DMS 273 (cell line): Measurements from ENCODE around the gene GRIN2A.

Experiments
- DNase-seq: peaks from one replicate; lab custom pipeline; 2025; ENCODE audit not compliant: unreplicated experiment; lab: John Stamatoyannopoulos, UW

Gene GRIN2A

DNA sequence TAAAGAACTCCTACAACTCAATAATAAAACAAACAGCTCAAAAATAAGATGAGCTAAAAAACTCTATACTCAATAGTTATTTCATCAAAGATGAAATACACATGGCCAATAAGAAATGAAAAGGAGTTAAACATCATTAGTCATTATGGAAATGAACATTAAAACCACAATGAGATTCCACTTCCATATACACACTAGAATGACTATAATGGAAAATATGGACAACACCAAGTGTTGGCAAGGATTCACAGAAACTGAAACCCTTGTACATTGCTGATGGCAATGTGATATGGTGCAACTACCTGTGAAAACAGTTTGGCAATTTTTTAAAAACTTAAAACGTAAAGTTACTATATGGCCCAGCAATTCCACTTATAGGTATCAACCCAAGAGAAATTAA lies 91.4 kb downstream of the GRIN2A start:
- DNase-seq: no peak

DNA sequence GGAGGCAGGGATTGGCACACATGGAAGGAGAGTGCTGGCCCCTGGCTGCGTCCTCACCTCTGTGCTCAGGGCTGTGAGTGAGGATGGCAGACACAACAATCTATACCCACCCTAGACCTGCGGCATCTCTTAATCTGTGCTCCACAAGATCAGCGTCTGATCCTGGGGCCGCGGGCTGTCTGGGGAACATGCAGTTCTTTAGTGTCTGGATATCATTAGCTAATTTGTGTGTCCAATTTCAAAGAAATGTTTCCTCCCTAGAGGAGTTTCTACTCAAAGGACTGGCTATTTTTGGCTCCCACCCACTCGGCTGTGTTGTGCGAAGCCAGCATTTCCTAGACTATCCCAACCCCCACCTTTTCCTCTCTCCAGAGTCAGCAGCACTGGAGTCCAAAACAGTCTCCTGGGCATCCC lies 93.8 kb downstream of the GRIN2A start:
- no peak for DNase-seq

DNA sequence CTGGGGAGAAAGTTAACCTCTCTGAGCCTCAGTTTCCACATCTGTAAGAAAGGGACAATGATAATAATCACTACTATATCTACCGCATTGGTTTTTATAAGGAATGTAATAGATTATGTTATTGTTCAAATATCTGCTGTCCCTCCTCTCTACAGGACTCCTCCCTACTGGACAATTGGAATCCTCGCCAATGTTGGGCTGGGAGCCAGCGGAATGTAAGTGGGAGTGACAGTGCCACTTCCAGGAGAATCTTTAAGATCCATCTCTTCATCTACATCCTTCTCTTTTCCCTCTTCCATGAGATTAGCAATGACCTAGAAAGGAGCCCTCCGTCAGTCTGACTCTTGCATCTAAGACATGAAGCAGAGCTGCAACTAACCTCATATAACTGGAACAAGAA lies 95.1 kb downstream of the GRIN2A start:
- DNase-seq: no peak

DNA sequence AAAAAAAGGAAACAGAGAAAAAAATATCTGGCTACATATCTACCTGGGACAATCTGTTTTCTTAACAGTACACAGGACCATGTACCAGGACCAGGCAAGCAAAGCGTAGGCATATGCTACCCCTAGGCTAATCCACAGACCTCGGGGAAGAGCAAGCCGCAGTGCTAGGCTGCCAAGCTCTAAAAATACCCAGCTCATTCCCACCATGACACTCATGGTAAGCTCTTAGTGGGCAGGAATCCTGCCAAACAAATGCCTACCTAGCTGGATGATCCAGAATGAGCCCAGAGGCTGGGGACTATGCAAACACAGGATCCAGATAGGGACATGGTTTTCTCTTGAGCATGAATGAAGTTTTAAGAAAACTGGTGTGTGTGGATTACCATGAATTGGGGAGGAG lies 95.6 kb downstream of the GRIN2A start:
- DNase-seq: no peak

DNA sequence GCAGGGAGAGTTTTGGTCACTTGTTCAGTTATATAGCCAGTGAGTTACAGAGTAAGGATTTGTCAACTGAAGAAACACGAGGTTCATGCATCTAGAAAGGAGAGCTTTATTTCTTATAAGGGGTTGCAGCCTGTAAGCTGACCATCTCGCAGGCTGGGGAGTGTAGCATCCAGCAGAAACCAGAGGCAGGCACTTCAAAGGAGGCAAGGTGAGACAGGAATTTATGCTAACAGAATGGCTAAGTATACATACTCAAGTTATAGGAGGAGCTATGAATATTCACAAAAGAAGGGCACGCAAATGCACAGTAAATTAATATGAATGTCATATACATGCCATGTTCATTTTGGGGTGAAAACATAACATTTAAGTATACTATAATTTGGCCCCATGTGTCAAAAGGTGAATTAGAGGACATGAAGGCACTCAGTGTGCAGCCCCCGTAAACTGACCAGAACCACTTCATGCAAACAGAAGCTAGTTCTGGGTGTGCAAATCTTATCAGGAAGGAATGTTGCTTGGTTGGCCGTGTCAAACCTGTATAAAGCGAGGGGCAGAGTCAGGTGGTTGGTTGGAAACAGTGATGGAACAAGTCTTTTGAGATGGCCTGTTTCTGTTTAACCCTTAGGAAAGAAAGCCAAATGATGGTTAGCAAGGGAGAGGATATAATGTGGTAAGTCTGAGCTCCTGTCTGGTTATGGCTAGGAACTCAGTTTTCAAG lies 97.0 kb downstream of the GRIN2A start:
- DNase-seq: no peak

DNA sequence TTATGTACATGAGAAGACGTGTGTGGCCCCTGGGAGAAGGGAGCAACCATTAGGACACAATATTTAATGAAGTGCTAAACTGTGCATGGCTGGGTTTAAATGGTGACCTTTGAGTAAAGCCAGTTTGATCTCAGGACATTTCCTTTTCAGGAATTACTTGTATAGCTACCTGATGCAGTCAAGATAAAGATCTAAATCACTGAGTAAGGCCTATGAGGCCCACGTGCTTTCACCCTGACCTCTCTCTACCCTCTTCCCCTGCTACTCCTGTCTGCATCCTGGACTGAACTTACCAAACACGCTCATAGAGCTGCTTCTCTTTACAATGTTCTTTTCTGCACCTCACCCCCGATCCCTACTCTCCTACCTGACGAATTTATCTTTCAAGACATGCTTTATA lies 98.9 kb downstream of the GRIN2A start:
- no peak for DNase-seq

DNA sequence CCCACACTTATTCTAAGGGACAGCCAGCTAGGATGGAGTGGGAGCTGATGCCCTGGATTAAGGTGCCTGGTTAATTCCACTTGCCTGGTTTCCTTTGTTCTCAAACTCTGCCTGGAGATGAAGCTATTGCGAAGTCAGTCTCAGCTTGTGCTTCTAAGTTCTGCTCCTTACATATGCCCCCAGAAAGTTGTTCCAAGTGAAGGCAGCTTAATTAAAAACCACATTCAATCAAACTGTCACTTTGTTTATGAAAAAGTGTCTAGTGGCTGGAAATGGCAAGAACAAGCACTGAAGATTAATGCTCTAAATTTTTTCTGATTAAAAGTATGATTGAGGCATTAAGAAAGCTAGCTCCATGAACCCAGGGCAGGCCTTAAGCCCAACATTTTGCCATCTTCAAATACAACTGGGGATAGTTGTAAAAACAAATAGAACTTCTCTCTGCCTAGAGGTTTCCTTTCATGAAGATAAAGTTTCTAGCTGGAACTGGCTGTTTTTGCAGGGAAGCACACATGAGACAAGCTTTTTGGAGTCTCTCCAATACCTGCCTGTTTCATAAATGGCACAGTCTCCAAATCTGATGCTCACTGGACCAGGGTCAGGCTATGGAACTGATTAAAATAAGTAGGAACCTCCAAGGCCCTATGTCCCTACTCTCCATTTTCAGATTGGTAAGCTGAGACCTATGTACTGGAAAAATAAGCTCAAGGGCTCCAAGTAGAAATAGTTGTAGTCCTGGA lies 100.9 kb downstream of the GRIN2A start:
- DNase-seq: no peak

DNA sequence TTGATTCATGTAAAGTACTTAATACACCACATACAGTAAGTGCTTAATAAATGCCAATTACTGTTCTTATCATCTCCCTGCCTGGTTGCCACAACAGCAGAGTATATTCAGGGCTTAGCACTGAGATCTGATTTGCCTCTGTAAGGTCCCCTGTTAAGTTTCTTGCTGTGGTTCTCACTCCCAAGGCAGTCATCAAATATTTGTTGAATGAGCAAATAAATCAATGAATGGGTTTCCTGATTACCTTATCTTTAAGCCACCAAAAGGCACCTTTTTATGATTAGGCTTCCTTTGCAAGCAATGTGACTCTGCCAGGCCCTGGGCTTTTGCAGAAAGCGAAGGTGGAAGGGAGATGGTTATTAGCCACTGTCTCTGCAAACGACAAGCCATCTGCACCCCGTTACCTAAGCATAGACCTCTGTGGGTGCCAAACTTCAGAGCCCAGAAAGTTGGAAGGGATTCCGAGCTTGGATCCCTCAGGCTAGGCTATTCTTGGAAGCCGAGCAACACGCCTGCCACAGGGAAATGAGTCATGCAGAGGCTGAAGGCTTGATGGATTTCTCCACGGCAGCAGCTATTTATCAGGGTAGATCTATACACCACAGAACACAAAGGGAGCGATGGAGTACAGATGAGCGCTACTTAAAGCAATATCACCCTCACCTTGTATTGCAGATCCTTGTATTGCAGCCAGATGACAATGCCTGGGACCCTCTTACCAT lies 102.0 kb downstream of the GRIN2A start:
- DNase-seq: no peak

DNA sequence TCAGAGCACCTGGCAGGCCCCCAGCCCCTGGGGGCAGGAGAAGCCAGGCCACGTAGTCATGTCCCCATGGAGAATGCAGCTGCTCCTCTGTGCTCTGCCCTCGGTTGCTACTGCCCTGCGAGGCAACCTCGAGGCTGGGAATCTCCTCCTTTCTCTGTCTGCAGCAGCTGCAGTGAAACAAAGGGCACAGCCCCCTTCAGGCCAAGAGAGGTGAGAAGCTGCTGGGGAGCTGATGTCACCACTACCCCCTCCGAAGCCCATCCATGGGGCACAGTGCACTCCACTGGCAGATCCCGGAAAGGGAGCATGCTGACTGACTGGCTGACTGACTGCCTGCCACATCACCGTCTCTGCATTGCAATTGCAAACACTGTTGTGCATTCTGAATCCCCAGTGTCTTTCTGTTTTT lies 103.7 kb downstream of the GRIN2A start:
- DNase-seq: peak; percentile 11

DNA sequence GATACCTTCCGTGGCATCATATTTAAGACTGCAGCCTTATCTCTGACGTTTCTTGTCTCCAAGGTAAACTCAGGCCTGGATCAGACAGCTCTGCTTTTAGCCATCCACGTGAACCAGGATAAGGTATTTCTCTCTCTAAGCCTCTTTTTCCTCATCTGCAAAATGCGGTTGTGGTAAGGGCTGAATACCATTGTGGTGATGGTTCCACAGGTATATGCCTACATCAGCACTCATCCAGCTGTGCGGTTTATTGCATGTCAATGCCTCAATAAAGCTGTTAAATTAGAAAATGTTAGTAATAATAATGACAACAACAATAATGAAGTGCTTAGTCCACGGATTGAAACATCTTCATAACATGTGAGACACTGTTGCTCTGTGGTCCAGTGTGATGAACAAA lies 104.4 kb downstream of the GRIN2A start:
- DNase-seq: no peak

DNA sequence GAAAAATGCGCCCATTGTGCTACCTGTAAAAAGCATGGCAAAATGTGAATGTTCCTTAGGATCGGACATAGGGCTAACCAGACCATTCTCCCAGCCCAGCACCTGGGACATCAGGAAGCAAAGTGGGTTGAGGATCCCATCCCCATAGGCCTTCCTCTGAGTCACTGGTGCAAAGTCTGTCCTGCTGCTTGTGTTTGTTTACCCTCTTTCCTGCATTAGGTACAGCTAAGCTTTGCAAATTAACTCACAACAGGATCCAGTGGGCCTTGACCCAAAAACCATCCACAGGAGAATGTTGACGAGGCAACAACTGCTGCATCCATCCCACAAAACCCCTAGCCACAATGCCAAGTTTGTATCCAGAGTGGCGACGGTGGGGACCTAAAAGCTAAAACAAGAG lies 106.2 kb downstream of the GRIN2A start:
- no peak for DNase-seq

DNA sequence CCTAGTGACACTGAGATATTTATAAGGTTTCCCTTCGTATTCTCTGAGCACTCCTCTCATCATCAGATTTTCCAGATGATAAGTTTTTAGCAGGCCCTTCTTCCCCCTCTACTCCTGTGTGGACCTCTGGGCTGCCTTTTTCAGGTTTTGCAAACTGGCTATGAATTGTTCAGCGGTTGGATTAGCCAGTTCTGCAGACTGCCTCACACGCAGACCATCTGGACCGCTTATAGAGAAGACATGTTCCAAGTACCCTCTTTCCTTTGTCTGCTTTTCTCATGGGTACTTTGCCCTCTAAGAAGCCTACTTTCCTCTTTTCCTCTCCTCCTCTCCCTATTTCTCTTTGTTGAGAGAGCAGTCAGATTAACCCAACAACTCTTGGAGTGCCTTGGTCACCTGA lies 111.6 kb downstream of the GRIN2A start:
- DNase-seq: peak; percentile 6

DNA sequence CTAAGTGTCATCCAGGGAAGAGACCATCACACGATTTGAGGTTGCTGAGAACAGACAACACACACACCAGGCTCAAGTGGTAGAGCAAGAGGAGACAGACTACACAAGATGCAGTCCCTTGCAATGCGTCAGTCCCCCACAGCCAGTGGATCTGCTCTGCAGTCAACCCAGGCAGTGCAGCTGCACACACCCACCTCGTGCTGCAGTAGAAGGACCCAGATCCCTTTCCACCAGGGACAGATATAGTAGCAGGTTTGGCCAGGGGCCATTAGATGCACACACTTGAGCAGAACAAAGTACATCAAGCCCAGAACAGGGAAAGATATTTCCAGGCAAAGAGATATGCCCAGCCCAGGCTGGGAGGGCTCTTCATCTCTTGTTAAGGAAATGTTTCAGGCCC lies 112.9 kb downstream of the GRIN2A start:
- DNase-seq: no peak

DNA sequence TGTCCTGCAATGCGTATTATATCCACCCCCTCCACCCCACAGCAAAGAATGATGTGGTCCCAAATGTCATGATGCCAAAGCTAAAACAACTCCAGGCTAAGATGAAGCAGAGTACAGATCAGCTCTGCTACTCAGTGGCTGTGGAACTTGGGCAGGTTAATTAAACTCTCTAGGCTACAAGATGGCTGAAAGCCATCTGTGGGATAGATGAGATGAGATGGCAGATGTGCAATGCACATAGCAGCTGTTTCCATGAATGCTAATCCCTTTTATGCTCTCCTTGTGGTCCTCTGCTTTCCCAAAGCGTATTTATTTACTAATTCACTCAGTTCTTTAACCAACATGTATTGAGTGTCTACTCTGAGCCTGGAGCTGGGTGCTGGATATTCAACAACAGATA lies 114.4 kb downstream of the GRIN2A start:
- DNase-seq: peak; percentile 59

DNA sequence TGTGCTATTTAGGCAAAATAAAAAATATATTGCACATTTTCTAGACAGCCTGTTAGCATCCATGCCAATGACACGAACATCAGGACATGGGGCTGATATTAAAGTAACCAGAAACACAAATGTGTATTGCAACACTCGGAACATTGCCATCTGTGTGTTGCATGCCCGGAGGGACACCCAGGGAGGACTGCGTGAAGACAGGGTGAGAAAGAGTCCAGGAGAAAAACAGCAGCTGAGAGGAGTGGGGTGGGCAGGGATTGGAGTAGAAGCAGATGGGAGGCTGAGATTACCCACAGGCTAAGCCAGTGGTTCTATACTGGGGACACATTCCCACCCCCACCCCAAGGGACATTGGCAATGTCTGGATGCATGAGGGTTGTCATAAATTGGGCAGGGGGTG lies 114.8 kb downstream of the GRIN2A start:
- peak; percentile 25 for DNase-seq

DNA sequence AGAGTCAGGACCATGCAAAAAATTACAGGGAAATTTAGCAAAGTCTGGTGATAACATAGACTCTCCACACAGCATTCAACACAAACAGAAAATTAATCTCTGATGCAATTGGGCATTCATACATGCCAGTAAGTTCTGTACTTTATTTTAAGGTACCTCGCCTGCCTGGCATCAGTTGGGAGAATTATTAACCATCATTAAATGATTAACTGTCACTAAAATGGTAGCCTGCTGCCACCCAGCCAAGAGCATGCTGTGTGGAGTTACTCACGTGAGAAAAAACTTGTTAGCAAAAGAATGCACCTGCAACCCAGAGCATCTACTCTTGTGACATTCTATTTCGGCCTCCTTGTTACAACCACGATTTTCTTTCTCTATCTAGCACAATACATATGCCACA lies 117.2 kb downstream of the GRIN2A start:
- no peak for DNase-seq

DNA sequence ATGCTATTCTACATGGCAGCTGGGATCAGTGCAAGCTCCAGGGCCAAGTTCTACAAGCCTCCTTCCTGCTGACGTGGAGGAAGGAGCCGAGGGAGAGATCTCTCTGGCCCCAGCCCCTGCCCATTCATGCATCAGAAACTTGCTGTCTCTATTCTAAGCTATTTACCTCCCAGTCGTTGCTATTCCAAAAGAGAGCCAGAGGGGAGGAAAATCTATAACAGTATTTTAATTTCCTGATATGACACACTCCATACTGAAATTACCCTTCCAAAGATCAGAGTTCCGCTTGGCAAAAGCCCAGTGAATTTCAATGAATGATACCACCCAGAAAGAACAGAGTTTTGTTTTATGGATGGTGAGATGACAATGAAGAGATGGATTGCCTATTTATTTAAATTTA lies 133.4 kb downstream of the GRIN2A start:
- no peak for DNase-seq

DNA sequence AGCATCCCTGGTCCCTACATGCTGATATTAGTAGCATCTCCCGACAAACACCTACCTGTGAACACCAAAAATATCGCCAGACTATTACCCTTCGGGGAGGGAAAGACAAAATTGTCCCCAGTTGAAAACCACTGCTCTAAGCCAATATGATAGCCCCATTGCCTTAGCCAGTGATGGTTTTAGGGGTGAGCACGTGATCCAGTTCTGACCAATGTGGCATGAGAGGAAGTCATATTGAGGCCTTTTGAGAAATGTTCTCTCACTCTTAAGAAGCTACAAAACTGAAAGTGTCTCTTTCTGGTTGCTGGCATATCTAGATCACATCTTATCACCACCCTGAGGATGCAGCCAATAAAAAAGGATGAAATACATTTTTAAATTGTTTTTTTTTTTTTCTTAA lies 136.3 kb downstream of the GRIN2A start:
- DNase-seq: no peak

DNA sequence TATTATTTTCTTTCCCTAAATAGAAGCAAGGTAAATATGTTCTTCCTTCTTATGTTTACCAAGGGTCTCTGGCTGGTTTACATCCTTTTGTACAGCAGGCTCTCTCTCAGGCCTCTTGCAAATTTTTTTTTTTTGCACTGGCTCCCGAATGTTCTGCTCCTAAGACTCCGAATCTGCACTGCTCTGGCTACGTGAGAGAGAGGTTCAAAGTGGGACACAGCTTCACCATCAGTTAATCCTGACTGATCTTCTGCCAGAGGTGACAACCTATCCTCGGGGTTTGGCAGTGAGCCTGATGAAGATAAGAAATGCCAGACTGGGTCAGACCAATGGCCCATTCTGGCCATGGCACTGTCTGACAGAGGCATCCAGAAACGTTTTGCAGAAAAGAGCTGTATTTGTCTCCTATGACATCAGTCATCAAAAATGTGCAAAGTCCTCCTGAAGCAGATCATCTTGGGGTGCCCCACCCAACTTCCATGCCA lies 136.9 kb downstream of the GRIN2A start:
- no peak for DNase-seq

DNA sequence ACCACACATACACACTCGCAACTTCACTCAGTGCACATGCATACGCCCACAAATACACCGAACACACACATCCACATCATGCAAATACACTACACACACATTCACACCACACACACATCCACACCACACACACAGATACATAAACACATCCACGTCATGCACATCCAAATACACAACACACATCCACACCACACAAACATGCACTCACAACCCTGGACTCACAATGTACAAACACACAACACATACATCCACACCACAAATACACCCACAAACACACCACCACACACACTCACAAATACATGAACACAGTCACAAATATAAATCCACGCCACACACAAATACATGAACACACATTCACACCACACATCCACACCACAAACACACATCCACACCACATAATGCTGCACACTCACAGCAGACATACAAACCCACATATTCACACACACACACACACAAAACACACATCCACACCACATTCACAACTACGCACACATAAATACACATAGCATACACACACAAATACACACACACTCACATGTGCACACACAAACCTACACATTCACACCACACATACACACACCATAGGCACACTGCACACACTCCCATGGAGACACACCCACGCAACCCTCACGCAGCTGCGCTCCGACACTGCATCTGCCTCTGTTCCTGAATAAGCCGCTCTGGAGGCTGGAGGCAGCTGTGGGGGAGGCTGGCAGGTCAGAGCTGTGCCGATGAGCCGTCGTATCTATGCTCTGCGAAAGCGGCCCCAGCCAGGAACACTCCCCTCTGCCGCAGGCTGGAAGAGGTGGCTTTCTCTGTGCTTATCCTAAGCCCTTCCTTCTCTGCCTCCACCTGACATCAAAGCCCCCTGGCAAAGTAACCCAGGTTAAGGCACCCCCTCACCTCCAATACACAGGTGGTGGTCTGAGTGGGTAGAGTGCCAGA lies 141.8 kb downstream of the GRIN2A start:
- no peak for DNase-seq
